GM23338 (cell line): ENCODE data around the gene SLC2A13. TPM values are rescaled to one million over a fixed set of nuclear protein-coding genes. Genes with fewer than 3 reads are reported as not detected.

Experiments
- ATAC-seq: fragments of 200-7000 bp; cut with Tn5 transposase; 3 replicates; pipeline ENCODE4 v1.9.1; 2020
- DNase-seq: peaks from one replicate; pipeline ENCODE4 v3.0.0-alpha.2; 2015; ENCODE audit warnings: low spot score
- H2AFZ ChIP-seq: fragments of 200-600 bp; sonication (generic); 2 replicates; pipeline ENCODE4 v1.8.0; 2016; ENCODE audit warnings: antibody characterized with exemption, mild to moderate bottlenecking, moderate library complexity
- H3F3A ChIP-seq: fragments of 200-600 bp; sonication (generic); replicated peaks from 2 replicates; pipeline ENCODE4 v1.8.0; 2017; ENCODE audit warnings: antibody characterized with exemption, mixed run types, low read depth
- H3K27ac ChIP-seq: fragments of 200-600 bp; sonication (generic); 2 replicates; pipeline ENCODE4 v1.6.1; 2016; ENCODE audit warnings: low read depth
- H3K27me3 ChIP-seq: fragments of 200-600 bp; sonication (generic); 2 replicates; pipeline ENCODE4 v1.8.0; 2016; ENCODE audit warnings: mild to moderate bottlenecking, mixed run types, moderate library complexity; ENCODE audit not compliant: insufficient read depth
- H3K36me3 ChIP-seq: fragments of 200-600 bp; sonication (generic); 2 replicates; pipeline ENCODE4 v1.8.0; 2016; ENCODE audit warnings: mild to moderate bottlenecking; ENCODE audit not compliant: insufficient read depth
- H3K4me1 ChIP-seq: fragments of 200-600 bp; sonication (generic); 2 replicates; pipeline ENCODE4 v1.8.0; 2016; ENCODE audit warnings: mild to moderate bottlenecking, moderate library complexity; ENCODE audit not compliant: insufficient read depth
- H3K4me2 ChIP-seq: fragments of 200-600 bp; sonication (generic); 2 replicates; pipeline ENCODE4 v1.7.1; 2017; ENCODE audit warnings: mixed run types
- H3K4me3 ChIP-seq: fragments of 200-600 bp; sonication (generic); 2 replicates; pipeline ENCODE4 v1.6.1; 2016; ENCODE audit warnings: mixed run types
- H3K79me2 ChIP-seq: fragments of 200-600 bp; sonication (generic); replicated peaks from 2 replicates; pipeline ENCODE4 v1.8.0; 2017; ENCODE audit warnings: mild to moderate bottlenecking; ENCODE audit not compliant: insufficient read depth
- H3K9me2 ChIP-seq: fragments of 200-600 bp; sonication (generic); 2 replicates; pipeline ENCODE4 v1.8.0; 2017; ENCODE audit not compliant: insufficient read depth
- H4K20me1 ChIP-seq: fragments of 200-600 bp; sonication (generic); replicated peaks from 2 replicates; pipeline ENCODE4 v1.8.0; 2017; ENCODE audit warnings: mild to moderate bottlenecking; ENCODE audit not compliant: insufficient read depth
- H3K27ac Mint-ChIP-seq: 2 replicates; pipeline ENCODE4 v1.8.0; 2020; ENCODE audit warnings: inconsistent platforms, mild to moderate bottlenecking, moderate library complexity, mixed read lengths
- H3K27me3 Mint-ChIP-seq: 3 replicates; pipeline ENCODE4 v1.8.0; 2022; ENCODE audit warnings: low read depth, mild to moderate bottlenecking, moderate library complexity, mixed read lengths, inconsistent platforms; ENCODE audit not compliant: insufficient read depth, poor library complexity
- H3K36me3 Mint-ChIP-seq: 3 replicates; pipeline ENCODE4 v1.8.0; 2021; ENCODE audit warnings: low read depth, mild to moderate bottlenecking, inconsistent platforms, moderate library complexity, mixed read lengths
- H3K4me1 Mint-ChIP-seq: 3 replicates; pipeline ENCODE4 v1.8.0; 2020; ENCODE audit warnings: mild to moderate bottlenecking, inconsistent platforms, mixed read lengths
- H3K4me3 Mint-ChIP-seq: 3 replicates; pipeline ENCODE4 v1.8.0; 2021; ENCODE audit warnings: moderate library complexity, mild to moderate bottlenecking, inconsistent platforms, mixed read lengths
- H3K9me3 Mint-ChIP-seq: 3 replicates; pipeline ENCODE4 v1.8.0; 2020; ENCODE audit warnings: moderate library complexity, mild to moderate bottlenecking, inconsistent platforms, mixed read lengths
- CREB1 ChIP-seq: fragments of 250-450 bp; sonication (Bioruptor Pico); IDR thresholded peaks from 2 replicates; pipeline ENCODE4 v1.5.0; 2020; ENCODE audit warnings: low read depth, mild to moderate bottlenecking, moderate library complexity
- EZH2phosphoT487 ChIP-seq: fragments of 200-600 bp; sonication (generic); IDR thresholded peaks from one replicate; pipeline ENCODE4 v1.8.1; 2018; ENCODE audit warnings: antibody characterized with exemption; ENCODE audit not compliant: unreplicated experiment
- JUNB ChIP-seq: IDR thresholded peaks from one replicate; pipeline ENCODE4 v1.6.1; 2016; ENCODE audit warnings: antibody characterized with exemption; ENCODE audit not compliant: unreplicated experiment
- NANOG ChIP-seq: IDR thresholded peaks from 2 replicates; pipeline ENCODE4 v1.6.1; 2016; ENCODE audit warnings: antibody characterized with exemption, borderline replicate concordance
- polyA plus RNA-seq: library from polyadenylated mRNA; unstranded; fragments of >200 nt; fragmentation: Nextera tagmentation; extraction: Ambion mirVana; gene quantifications from 2 replicates; pipeline ENCODE4 v1.2.1, GENCODE V29; 2016
- total RNA-seq: library from RNA; depleted of rRNA; stranded (reverse); fragments of >200 nt; shearing (Covaris generic); gene quantifications from 2 replicates; pipeline ENCODE4 v1.2.3, GENCODE V29; 2014
- TF ChIP-seq, protein P1 (sequence below): fragments of 250-450 bp; sonication (Bioruptor Pico); IDR thresholded peaks from 2 replicates; pipeline ENCODE4 v1.5.0; 2020; ENCODE audit warnings: mild to moderate bottlenecking, moderate library complexity
- TF ChIP-seq, protein P2 (sequence below): IDR thresholded peaks from one replicate; pipeline ENCODE4 v1.6.1; 2018; ENCODE audit warnings: antibody characterized with exemption; ENCODE audit not compliant: unreplicated experiment

Gene SLC2A13
- total and polyA plus RNA-seq, 2 experiments from 2014 or later = 6.8 to 22.7 TPM

DNA sequence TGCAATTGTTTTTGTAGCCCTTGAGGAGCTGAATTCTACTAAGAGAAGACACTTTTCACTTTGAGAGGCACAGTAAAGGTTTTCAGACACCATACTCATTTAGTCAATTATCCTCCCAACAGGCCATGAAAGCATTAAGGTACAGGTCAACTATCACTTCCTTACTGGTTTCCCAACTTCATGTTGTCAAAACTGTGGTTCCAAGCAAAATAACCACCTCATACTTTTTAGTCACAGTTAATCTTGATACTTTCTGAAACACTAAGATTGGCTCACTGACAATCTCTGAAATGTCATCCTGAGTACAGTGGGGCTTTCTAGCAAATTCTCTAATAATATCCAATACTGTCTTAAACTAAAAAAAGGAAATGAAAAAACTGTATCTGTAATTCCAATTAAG is 71.7 kb downstream of the SLC2A13 start (continued):
- TF ChIP-seq, protein P1, sequence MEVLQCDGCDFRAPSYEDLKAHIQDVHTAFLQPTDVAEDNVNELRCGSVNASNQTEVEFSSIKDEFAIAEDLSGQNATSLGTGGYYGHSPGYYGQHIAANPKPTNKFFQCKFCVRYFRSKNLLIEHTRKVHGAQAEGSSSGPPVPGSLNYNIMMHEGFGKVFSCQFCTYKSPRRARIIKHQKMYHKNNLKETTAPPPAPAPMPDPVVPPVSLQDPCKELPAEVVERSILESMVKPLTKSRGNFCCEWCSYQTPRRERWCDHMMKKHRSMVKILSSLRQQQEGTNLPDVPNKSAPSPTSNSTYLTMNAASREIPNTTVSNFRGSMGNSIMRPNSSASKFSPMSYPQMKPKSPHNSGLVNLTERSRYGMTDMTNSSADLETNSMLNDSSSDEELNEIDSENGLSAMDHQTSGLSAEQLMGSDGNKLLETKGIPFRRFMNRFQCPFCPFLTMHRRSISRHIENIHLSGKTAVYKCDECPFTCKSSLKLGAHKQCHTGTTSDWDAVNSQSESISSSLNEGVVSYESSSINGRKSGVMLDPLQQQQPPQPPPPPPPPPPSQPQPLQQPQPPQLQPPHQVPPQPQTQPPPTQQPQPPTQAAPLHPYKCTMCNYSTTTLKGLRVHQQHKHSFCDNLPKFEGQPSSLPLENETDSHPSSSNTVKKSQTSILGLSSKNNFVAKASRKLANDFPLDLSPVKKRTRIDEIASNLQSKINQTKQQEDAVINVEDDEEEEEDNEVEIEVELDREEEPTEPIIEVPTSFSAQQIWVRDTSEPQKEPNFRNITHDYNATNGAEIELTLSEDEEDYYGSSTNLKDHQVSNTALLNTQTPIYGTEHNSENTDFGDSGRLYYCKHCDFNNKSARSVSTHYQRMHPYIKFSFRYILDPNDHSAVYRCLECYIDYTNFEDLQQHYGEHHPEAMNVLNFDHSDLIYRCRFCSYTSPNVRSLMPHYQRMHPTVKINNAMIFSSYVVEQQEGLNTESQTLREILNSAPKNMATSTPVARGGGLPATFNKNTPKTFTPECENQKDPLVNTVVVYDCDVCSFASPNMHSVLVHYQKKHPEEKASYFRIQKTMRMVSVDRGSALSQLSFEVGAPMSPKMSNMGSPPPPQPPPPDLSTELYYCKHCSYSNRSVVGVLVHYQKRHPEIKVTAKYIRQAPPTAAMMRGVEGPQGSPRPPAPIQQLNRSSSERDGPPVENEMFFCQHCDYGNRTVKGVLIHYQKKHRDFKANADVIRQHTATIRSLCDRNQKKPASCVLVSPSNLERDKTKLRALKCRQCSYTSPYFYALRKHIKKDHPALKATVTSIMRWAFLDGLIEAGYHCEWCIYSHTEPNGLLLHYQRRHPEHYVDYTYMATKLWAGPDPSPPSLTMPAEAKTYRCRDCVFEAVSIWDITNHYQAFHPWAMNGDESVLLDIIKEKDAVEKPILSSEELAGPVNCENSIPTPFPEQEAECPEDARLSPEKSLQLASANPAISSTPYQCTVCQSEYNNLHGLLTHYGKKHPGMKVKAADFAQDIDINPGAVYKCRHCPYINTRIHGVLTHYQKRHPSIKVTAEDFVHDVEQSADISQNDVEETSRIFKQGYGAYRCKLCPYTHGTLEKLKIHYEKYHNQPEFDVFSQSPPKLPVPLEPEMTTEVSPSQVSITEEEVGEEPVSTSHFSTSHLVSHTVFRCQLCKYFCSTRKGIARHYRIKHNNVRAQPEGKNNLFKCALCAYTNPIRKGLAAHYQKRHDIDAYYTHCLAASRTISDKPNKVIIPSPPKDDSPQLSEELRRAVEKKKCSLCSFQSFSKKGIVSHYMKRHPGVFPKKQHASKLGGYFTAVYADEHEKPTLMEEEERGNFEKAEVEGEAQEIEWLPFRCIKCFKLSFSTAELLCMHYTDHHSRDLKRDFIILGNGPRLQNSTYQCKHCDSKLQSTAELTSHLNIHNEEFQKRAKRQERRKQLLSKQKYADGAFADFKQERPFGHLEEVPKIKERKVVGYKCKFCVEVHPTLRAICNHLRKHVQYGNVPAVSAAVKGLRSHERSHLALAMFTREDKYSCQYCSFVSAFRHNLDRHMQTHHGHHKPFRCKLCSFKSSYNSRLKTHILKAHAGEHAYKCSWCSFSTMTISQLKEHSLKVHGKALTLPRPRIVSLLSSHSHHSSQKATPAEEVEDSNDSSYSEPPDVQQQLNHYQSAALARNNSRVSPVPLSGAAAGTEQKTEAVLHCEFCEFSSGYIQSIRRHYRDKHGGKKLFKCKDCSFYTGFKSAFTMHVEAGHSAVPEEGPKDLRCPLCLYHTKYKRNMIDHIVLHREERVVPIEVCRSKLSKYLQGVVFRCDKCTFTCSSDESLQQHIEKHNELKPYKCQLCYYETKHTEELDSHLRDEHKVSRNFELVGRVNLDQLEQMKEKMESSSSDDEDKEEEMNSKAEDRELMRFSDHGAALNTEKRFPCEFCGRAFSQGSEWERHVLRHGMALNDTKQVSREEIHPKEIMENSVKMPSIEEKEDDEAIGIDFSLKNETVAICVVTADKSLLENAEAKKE (CRISPR knock-in tag) = no peak

DNA sequence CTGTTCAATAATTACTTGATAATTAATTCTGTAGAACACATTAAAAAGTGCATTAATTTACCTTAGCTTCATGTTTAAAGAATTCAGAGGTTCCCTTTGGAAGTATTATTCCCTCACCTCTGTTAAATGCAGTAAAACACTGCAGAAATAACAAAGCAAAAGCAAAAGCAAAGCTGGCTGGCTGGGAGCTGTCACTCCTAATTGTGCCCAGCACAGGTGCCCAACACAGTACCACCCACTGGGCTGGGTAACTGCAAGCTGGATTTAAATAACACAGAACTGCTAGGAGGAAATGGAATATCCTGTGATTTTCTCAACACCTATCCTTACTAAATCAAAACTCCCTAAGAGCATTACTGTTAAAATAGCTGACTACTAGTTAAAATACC is 72.6 kb downstream of the SLC2A13 start:
- no peaks in the 10 kb centered on the region for H4K20me1 ChIP-seq
- TF ChIP-seq, protein P2, sequence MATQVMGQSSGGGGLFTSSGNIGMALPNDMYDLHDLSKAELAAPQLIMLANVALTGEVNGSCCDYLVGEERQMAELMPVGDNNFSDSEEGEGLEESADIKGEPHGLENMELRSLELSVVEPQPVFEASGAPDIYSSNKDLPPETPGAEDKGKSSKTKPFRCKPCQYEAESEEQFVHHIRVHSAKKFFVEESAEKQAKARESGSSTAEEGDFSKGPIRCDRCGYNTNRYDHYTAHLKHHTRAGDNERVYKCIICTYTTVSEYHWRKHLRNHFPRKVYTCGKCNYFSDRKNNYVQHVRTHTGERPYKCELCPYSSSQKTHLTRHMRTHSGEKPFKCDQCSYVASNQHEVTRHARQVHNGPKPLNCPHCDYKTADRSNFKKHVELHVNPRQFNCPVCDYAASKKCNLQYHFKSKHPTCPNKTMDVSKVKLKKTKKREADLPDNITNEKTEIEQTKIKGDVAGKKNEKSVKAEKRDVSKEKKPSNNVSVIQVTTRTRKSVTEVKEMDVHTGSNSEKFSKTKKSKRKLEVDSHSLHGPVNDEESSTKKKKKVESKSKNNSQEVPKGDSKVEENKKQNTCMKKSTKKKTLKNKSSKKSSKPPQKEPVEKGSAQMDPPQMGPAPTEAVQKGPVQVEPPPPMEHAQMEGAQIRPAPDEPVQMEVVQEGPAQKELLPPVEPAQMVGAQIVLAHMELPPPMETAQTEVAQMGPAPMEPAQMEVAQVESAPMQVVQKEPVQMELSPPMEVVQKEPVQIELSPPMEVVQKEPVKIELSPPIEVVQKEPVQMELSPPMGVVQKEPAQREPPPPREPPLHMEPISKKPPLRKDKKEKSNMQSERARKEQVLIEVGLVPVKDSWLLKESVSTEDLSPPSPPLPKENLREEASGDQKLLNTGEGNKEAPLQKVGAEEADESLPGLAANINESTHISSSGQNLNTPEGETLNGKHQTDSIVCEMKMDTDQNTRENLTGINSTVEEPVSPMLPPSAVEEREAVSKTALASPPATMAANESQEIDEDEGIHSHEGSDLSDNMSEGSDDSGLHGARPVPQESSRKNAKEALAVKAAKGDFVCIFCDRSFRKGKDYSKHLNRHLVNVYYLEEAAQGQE = no peak
- TF ChIP-seq EZH2phosphoT487 (no peak), JUNB (no peak), NANOG (no peak), CREB1 (CRISPR knock-in tag) (no peak)
- peak overlapping the region; percentile 82; the same call in 1 of the 2 replicates for H3K27ac ChIP-seq
- H3F3A ChIP-seq = no peaks in the 10 kb centered on the region
- H3K36me3 ChIP-seq = no peaks in the 10 kb centered on the region
- H2AFZ ChIP-seq = no peak overlapping the region
- Mint-ChIP-seq H3K27me3 (no peaks in the 10 kb centered on the region), H3K4me1 (peaks cover 43% of the 10 kb centered on the region), H3K9me3 (no peaks in the 10 kb centered on the region), H3K27ac (peak overlapping the region; percentile 53; the same call in 1 of the 2 replicates), H3K4me3 (no peak overlapping the region), H3K36me3 (peaks cover 3% of the 10 kb centered on the region; the same call in 1 of the 3 replicates)
- H3K9me2 ChIP-seq = no peaks in the 10 kb centered on the region
- peaks cover 41% of the 10 kb centered on the region for H3K4me1 ChIP-seq
- 0 out of 2 replicates have a peak, but pooled peaks cover 3% of the 10 kb centered on the region for H3K79me2 ChIP-seq
- ATAC-seq (peak; percentile 73), DNase-seq (peak; percentile 57)
- peak overlapping the region; percentile 65 for H3K4me2 ChIP-seq
- H3K27me3 ChIP-seq = no peaks in the 10 kb centered on the region
- H3K4me3 ChIP-seq = no peak overlapping the region
